Heart right ventricle (tissue), 16 donors: ENCODE measurements around the gene TNFSF12. TPM values are rescaled to one million over a fixed set of nuclear protein-coding genes. Genes with fewer than 3 reads are reported as not detected.

Experiments
- ATAC-seq, 8 donors: fragments of 200-7000 bp; cut with Tn5 transposase; one replicate each; pipeline ENCODE4 v1.9.1; 2020; ENCODE audit warnings: mild to moderate bottlenecking in 8 of 8, moderate library complexity in 8 of 8, moderate number of reproducible peaks in 1 of 8
- DNase-seq, 2 donors: peaks; one replicate each; pipeline ENCODE4 v3.0.0-alpha.2; 2020
- H3K27ac ChIP-seq, 10 donors: fragments of 200-600 bp; sonication (generic) in 2 of 10; one replicate each; pipeline versions ENCODE4 v1.5.0 to v1.8.0; 2020 to 2022; ENCODE audit warnings: mild to moderate bottlenecking in 3 of 10
- H3K27me3 ChIP-seq, 7 donors: fragments of 200-600 bp; one replicate each; pipeline ENCODE4 v1.8.0; 2021 to 2022; ENCODE audit warnings: mild to moderate bottlenecking in 2 of 7
- H3K36me3 ChIP-seq, 9 donors: fragments of 200-600 bp; sonication (generic) in 1 of 9; one replicate each; pipeline versions ENCODE4 v1.5.0 to v1.8.0; 2020 to 2022; ENCODE audit warnings: mild to moderate bottlenecking in 2 of 9
- H3K4me1 ChIP-seq, 9 donors: fragments of 200-600 bp; sonication (generic) in 1 of 9; one replicate each; pipeline versions ENCODE4 v1.5.0 to v1.8.0; 2020 to 2022; ENCODE audit warnings: mild to moderate bottlenecking in 4 of 9
- H3K4me3 ChIP-seq, 10 donors: fragments of 200-600 bp; sonication (generic) in 2 of 10; one replicate each; pipeline versions ENCODE4 v1.5.0 to v1.8.0; 2020 to 2022; ENCODE audit warnings: mild to moderate bottlenecking in 7 of 10, moderate library complexity in 2 of 10
- H3K9me3 ChIP-seq, 11 donors: fragments of 200-600 bp in 10 of 11; sonication (generic) in 2 of 11; one replicate each; pipeline versions ENCODE4 v1.5.0 to v1.8.0; 2013 to 2022; ENCODE audit warnings: mild to moderate bottlenecking in 2 of 11, control low read depth in 1 of 11, moderate library complexity in 1 of 11
- WGBS, 2 donors: extraction: QIAGEN DNeasy Blood & Tissue Kit; methylation state at CpG; one replicate each; pipeline ENCODE4 v1.1.7; 2013; ENCODE audit warnings: inconsistent platforms in 1 of 2; 5-methylcytosine and 5-hydroxymethylcytosine counted together
- intact Hi-C, 10 donors: fragments of 100-400 bp; cut with DNase I; formaldehyde crosslinking; loops; one replicate each; pipeline versions ENCODE4 v1.11.1 to v1.14.2; 2022
- polyA plus RNA-seq, 2 donors: library from polyadenylated mRNA; stranded (reverse); fragments of 200-250 nt; gene quantifications; one replicate each; pipeline ENCODE4 v1.2.3, GENCODE V29; 2013
- total RNA-seq, 10 donors: library from RNA; stranded (reverse); fragmentation: NEBNext Ultra II Directional in 3 of 10; extraction: Animal tissue kit (Norgen Biotek cat#: 25700) in 3 of 10; gene quantifications; one replicate each; pipeline versions ENCODE4 v1.2.1 to v1.2.4, GENCODE V29; 2021 to 2023
- TF ChIP-seq, protein P1 (sequence below), 9 donors: fragments of 200-600 bp; sonication (generic) in 2 of 9; IDR thresholded peaks; one replicate each; pipeline versions ENCODE4 v1.5.0 to v1.8.0; 2021 to 2022; ENCODE audit warnings: antibody characterized with exemption in 9 of 9, mild to moderate bottlenecking in 5 of 9, moderate library complexity in 1 of 9
- donor health status: Arrhythmogenic right ventricular cardiomyopathy.
- donor health status: ischemic (EF 13 %, LVEDD 7.1; RV severe dilation, severe dysfunction).
- donor health status: healthy with polysubstance abuse.
- donor health status: DM: no; HTN: yes; CAD: no.
- donor health status: DM: no; HTN: no; CAD: no.
- donor health status: ischemic (EF 25% LVEDD 6.9; RV normal size, moderate dysfunction).
- donor health status: ischemic (EF 25% LVEDD 5.7; RV mildly dilated, moderate dysfunction).
- donor health status: healthy.
- donor health status: DM: yes; HTN: yes; CAD: no.
- donor health status: Ischemic cardiomyopathy.
- donor health status: ischemic (EF 35%, LVEDD 5.7; RV mildly dilated, moderate dysfunction).
- donor health status: nonischemic (EF 11% LVEDD 7.7; RV severe dilation, severe dysfunction).
- donor health status: DM: yes; HTN: yes; CAD: no.
- donor health status: PGD.
- donor health status: ischemic (EF 29% LVEDD 5.4; RV normal size, mild dysfunction).
- donor health status: nonischemic (EF 23%, LVEDD 6.1; RV moderate dilation, normal function).

TNFSF12 gene
- total and polyA plus RNA-seq, 12 donors = 20.6 to 51.0 (median 26.9) TPM

DNA sequence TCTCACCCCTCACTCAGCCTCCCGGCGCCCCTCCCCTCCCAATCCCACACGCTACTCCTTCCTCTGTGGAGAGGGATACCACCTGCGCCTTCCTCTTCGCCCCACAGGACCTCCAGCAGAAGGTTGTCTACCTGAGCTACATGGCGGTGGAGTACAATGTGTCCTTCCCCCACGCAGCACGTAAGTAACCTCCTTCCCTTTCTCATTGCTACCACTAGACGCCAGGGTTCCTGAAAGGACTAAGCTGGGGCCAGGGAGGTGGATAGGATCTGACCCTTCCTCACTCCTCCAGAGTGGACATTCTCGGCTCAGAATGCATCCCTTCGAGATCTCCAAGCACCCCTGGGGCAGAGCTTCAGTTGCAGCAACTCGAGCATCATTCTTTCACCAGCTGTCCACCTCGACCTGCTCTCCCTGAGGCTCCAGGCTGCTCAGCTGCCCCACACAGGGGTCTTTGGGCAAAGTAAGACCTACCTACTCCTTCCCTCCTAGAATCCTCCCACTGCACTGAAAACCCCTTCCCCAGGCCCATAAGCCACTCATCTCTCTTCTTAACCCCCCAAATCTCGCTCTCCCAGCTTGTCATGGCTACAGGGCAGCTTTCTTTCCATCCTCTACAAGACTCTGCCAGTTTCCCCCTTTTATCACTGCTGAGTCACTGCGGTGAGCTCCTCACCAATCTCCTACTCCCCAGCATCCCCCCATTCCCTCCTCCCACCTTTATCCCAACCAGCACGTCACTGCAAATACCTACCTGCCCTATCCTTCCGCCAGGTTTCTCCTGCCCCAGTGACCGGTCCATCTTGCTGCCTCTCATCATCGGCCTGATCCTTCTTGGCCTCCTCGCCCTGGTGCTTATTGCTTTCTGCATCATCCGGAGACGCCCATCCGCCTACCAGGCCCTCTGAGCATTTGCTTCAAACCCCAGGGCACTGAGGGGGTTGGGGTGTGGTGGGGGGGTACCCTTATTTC, 32.0 kb downstream of the TNFSF12 start:
- 85 to 87% methylated on average over 23 of the region's 23 CpGs for WGBS, 2 donors
- peaks cover 9 to 82% (median 42%) of the 10 kb centered on the region in 9 donors for H3K4me1 ChIP-seq
- H3K27me3 ChIP-seq = no peaks in the 10 kb centered on the region
- H3K27ac ChIP-seq = peak overlapping the region in 8 of 10 donors; percentile 47 to 94 (median 81)
- TF ChIP-seq, protein P1, sequence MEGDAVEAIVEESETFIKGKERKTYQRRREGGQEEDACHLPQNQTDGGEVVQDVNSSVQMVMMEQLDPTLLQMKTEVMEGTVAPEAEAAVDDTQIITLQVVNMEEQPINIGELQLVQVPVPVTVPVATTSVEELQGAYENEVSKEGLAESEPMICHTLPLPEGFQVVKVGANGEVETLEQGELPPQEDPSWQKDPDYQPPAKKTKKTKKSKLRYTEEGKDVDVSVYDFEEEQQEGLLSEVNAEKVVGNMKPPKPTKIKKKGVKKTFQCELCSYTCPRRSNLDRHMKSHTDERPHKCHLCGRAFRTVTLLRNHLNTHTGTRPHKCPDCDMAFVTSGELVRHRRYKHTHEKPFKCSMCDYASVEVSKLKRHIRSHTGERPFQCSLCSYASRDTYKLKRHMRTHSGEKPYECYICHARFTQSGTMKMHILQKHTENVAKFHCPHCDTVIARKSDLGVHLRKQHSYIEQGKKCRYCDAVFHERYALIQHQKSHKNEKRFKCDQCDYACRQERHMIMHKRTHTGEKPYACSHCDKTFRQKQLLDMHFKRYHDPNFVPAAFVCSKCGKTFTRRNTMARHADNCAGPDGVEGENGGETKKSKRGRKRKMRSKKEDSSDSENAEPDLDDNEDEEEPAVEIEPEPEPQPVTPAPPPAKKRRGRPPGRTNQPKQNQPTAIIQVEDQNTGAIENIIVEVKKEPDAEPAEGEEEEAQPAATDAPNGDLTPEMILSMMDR (IDR thresholded peaks at IDR 0.05) = no peak
- intact Hi-C loops = loop anchor here in 3 of 10 donors (5.0 to 10.0 kb wide), 2 partner anchors 106 to 146 kb away; partner anchors contain the start of genes TP53 (in 2 of the 3), WRAP53 (in 2 of the 3), FGF11 (in 1 of the 3) and TMEM102 (in 1 of the 3)
- DNase-seq = no peak
- peak overlapping the region in 7 of 10 donors; percentile 18 to 66 (median 40) for H3K4me3 ChIP-seq
- H3K36me3 ChIP-seq = peaks cover 9 to 43% (median 31%) of the 10 kb centered on the region in 9 donors
- no peak for ATAC-seq
- H3K9me3 ChIP-seq = no peaks in the 10 kb centered on the region

DNA sequence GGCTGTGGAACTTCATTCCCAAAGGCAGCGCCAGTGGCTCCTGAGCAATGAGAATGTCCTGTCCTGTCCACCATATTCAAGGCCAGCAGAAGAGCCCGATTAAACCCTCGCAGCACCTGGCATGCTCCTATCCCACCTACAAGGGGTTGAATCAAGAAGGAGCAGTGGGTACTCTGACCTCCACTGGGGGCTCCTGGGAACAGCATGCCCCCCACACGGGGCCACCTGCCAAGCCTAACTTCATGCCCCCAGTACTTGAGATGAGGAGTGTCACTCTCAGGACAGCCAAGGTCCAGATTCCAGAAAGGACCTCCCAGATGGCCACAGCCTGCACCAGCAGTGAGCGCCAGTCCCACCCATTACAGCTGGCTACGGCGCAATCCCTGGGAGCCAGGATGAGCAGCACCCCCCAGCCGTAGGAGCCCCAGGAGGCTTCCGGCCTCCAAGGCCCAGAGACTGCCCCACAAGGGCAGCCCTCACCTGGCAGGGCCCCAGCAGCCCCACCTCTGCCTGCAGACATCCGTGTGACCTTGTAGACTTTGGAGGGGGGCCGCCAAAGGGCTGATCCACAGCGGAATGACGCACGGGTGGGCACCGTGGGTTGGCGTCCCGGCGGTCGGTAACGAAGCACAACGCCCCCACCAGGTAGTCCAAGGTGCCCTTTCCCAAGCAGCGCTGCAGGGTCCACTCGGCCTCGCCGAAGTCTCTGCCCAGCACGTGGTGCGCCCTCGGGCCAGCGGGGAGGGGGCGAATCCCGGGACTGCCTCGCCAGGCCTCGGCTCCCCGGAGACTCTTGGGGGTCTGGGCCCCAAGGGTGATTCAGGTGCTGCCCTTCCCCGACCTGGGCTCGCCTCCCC, 33.8 kb downstream of the TNFSF12 start:
- peak overlapping the region in 9 of 10 donors; percentile 50 to 75 (median 66) for H3K4me3 ChIP-seq
- ATAC-seq = peak in 2 of 8 donors; percentile 1 to 9
- TF ChIP-seq, protein P1 (IDR thresholded peaks at IDR 0.05) = no peak
- peak overlapping the region; percentile 90 to 97 (median 94) for H3K27ac ChIP-seq
- peak in 1 of 2 donors; percentile 37 for DNase-seq
- no peaks in the 10 kb centered on the region for H3K9me3 ChIP-seq
- peaks cover 0 to 40% (median 14%) of the 10 kb centered on the region in 9 donors for H3K36me3 ChIP-seq
- intact Hi-C loops = loop anchor here in 3 of 10 donors (5.0 to 10.0 kb wide), 2 partner anchors 105 to 148 kb away; partner anchors contain the start of genes TP53 (in 2 of the 3), WRAP53 (in 2 of the 3), FGF11 (in 1 of the 3) and TMEM102 (in 1 of the 3)
- no peaks in the 10 kb centered on the region for H3K27me3 ChIP-seq
- WGBS, 2 donors = 87% methylated on average over 36 of the region's 36 CpGs
- H3K4me1 ChIP-seq = peaks cover 9 to 76% (median 41%) of the 10 kb centered on the region in 9 donors

DNA sequence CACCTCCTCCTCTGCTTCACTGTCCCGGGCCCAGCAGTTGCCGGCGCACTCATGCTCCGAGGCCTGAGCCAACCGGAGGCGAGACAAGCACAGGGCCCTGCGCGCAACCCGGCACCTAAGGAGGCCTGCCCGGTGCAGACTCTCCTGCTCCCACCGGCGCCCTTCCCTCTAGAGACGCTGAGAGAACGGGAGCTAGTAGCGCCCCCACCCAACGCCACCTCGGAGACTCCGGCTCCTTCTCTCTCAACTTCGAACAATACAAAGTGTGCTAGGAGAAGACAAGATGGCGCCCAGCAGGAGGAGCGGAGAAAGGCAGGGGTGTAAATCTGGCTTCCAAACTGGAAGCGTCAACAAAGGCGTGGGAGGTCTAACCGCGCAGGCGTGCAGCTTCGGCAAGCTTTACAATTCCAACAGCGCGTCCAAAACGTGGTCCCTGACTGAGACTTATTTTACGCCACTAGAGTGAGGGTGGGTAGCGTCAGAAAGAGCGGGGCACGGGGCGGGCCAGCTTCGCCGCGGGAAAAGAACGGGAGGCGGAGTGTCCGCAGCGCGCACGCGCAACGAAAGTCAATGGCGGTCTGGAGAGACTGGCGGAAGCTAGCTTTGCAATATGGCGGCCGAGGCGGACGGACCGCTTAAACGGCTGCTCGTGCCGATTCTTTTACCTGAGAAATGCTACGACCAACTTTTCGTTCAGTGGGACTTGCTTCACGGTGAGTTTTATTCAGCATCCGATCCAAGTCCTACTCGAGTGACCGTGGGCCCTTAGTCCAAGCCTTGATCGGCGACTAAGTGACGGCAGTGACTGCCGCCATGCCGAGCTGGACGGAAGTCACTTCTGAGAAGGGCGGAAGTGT, 34.6 kb downstream of the TNFSF12 start, which contains the start of gene MPDU1:
TSS of gene MPDU1 (plus strand) at position 600 of the 857 bp plus-strand sequence. CDS start at position 611, 11 bp downstream.
- peaks cover 9 to 76% (median 48%) of the 10 kb centered on the region in 9 donors for H3K4me1 ChIP-seq
- TF ChIP-seq, protein P1 (IDR thresholded peaks at IDR 0.05) = no peak
- ATAC-seq (peak; percentile 81 to 96 (median 90)), DNase-seq (peak; percentile 97)
- peak within 1 kb of the TSS; percentile 90 to 97 (median 94) for H3K27ac ChIP-seq
- H3K36me3 ChIP-seq = peaks cover 0 to 40% (median 5%) of the 10 kb centered on the region in 9 donors
- H3K9me3 ChIP-seq = no peaks in the 10 kb centered on the region
- intact Hi-C loops = loop anchor here in 3 of 10 donors (5.0 to 10.0 kb wide), 2 partner anchors 104 to 149 kb away; partner anchors contain the start of genes TP53 (in 2 of the 3), WRAP53 (in 2 of the 3), FGF11 (in 1 of the 3) and TMEM102 (in 1 of the 3)
- H3K4me3 ChIP-seq = peak within 1 kb of the TSS; percentile 10 to 75 (median 66)
- WGBS, 2 donors = 13 to 14% methylated on average over 69 of the region's 69 CpGs
- no peaks in the 10 kb centered on the region for H3K27me3 ChIP-seq
